ENCODE measurements around the gene SH3PXD2A. TPM values are rescaled to one million over a fixed set of nuclear protein-coding genes. Genes with fewer than 3 reads are reported as not detected.

Gene SH3PXD2A
- total and polyA plus RNA-seq, 2 of the 4 experiments (the other 2 are of a cell fraction), result 6.3 to 23.0 TPM

GRCh38 chr10:103676851-103677417 is 178.4 kb downstream of the SH3PXD2A start:
- H3K79me1 ChIP-seq (ENCODE audit: low read depth in 1 of 2, low read length in 2 of 2), result peaks cover 37 to 68% of the 10 kb centered on the region in 2 experiments
- H2BK20ac ChIP-seq (ENCODE audit: low read depth, low read length), result peak overlapping the region; percentile 72
- no peaks in the 10 kb centered on the region for H4K20me1 ChIP-seq (ENCODE audit: insufficient read depth, low read length)
- CTCF ChIA-PET, result interaction anchor here (1.0 kb wide), 1 partner anchor 11 kb away, joined by 3 read pairs; no protein-coding TSS in a partner anchor
- in situ Hi-C loops (cut with MboI; ENCODE audit: low sequenced_read_pairs) (no loop called here), dilution Hi-C loops (cut with HindIII; ENCODE audit: low sequenced_read_pairs, unreplicated experiment) (loop anchor here (10.0 kb wide), 1 partner anchor 62 kb away; no protein-coding TSS in a partner anchor), intact Hi-C loops (cut with micrococcal nuclease) (loop anchor here (1.0 to 5.0 kb wide), 2 partner anchors 16 to 60 kb away; no protein-coding TSS in a partner anchor)
- DNase-seq (peak; percentile 95), ATAC-seq (ENCODE audit: low read depth) (peak; percentile 55)
- H3K4ac ChIP-seq (ENCODE audit: low read depth, low read length), result peak overlapping the region; percentile 98
- peak overlapping the region; percentile 96 for H4K91ac ChIP-seq (ENCODE audit: insufficient read depth, low read depth, low read length)
- POLR2A ChIA-PET (ENCODE audit: unreplicated experiment), result no interaction called here
- H3K9me3 ChIP-seq (ENCODE audit: control insufficient read depth, insufficient read depth, low read length), result no peaks in the 10 kb centered on the region
- peak overlapping the region; percentile 86 for H2AFZ ChIP-seq (replicated peaks; ENCODE audit: low read length, poor library complexity)
- H3K9me1 ChIP-seq (ENCODE audit: insufficient read depth, low read length), result peaks cover 15% of the 10 kb centered on the region
- peak overlapping the region; percentile 95 for H3K23ac ChIP-seq (ENCODE audit: low read depth, low read length)
- peak overlapping the region; percentile 86 for H2BK120ac ChIP-seq (ENCODE audit: low read depth, low read length)
- H3K14ac ChIP-seq (replicated peaks; ENCODE audit: low read depth, low read length), result peak overlapping the region; percentile 98
- no TSS peak for BruUV-seq (replicated peaks)
- H3K56ac ChIP-seq (ENCODE audit: extremely low read depth, insufficient read depth, low read length), result peak overlapping the region; percentile 97
- H3K18ac ChIP-seq (ENCODE audit: low read depth, low read length), result peak overlapping the region; percentile 67
- H3K27ac ChIP-seq (ENCODE audit: insufficient read depth, low read length), result peak overlapping the region; percentile 91
- H3K4me1 ChIP-seq (ENCODE audit: control insufficient read depth, insufficient read depth, low read length), result peaks cover 22% of the 10 kb centered on the region
- peak overlapping the region; percentile 78 for H3K4me2 ChIP-seq (ENCODE audit: low read depth, low read length)
- peaks cover 4% of the 10 kb centered on the region; the same call in 1 of the 2 replicates for H3K36me3 ChIP-seq (ENCODE audit: control insufficient read depth, insufficient read depth, low read length)
- peak overlapping the region; percentile 90 for H4K5ac ChIP-seq (ENCODE audit: low read depth, low read length)
- H3K27me3 ChIP-seq (ENCODE audit: control insufficient read depth, insufficient read depth, low read length), result no peaks in the 10 kb centered on the region
- H2AK9ac ChIP-seq (replicated peaks; ENCODE audit: low read depth, low read length, poor library complexity), result peak overlapping the region; percentile 100
- H2BK5ac ChIP-seq (ENCODE audit: low read depth, low read length, poor library complexity, severe bottlenecking), result peak overlapping the region; percentile 94
- peak overlapping the region; percentile 99 for H2AK5ac ChIP-seq (ENCODE audit: low read depth, low read length)
- whole genome bisulfite sequencing, 2 experiments (ENCODE audit: extremely low coverage in 2 of 2, insufficient read length in 1 of 2), result 7% methylated on average over 5 of the region's 16 CpGs; no CpG with 5 or more reads in 1 of the 2 experiments
- peak overlapping the region; percentile 89; the same call in 2 of the 3 replicates for H2BK15ac ChIP-seq (ENCODE audit: low read depth, low read length)
- H4K8ac ChIP-seq (ENCODE audit: low read depth in 2 of 2, low read length in 2 of 2), result peak overlapping the region; percentile 98
- TF ChIP-seq MXI1 (IDR thresholded peaks at IDR 0.05; ENCODE audit: borderline replicate concordance, low read depth, low read length) (no peak), USF2 (IDR thresholded peaks at IDR 0.05; ENCODE audit: low read depth, low read length) (peak; percentile 41; the same call in 1 of the 2 replicates), RFX5 (IDR thresholded peaks at IDR 0.05; ENCODE audit: low read depth, low read length) (peak; percentile 9; the same call in 1 of the 2 replicates), FOS (IDR thresholded peaks at IDR 0.05; ENCODE audit: low read depth, low read length) (peak; percentile 88), CTCF (conservative IDR thresholded peaks at IDR 0.05; ENCODE audit: low read depth, low read length) (no peak), NFE2L2 (IDR thresholded peaks at IDR 0.05; ENCODE audit: low read depth, low read length) (no peak), POLR2A (IDR thresholded peaks at IDR 0.05; ENCODE audit: low read depth, low read length) (peak; percentile 95), MAZ (IDR thresholded peaks at IDR 0.05; ENCODE audit: borderline replicate concordance, low read depth, low read length) (0 out of 2 replicates have a peak, but pooled peaks have one; percentile 45), RAD21 (IDR thresholded peaks at IDR 0.05; ENCODE audit: low read length) (peak; percentile 9), CEBPB (IDR thresholded peaks at IDR 0.05; ENCODE audit: low read depth, low read length) (peak; percentile 74), BHLHE40 (IDR thresholded peaks at IDR 0.05; ENCODE audit: low read depth, low read length) (peak; percentile 57), RCOR1 (IDR thresholded peaks at IDR 0.05; ENCODE audit: insufficient replicate concordance, low read length) (no peak)
- H3K9ac ChIP-seq (ENCODE audit: low read depth, low read length), result peak overlapping the region; percentile 85
- H3K4me3 ChIP-seq (ENCODE audit: insufficient read depth, low read depth, low read length), result peak overlapping the region; percentile 46
